HG03039 (cell line): ENCODE results near the gene KCTD5.
"Not testable (repeated sequence)": the region's sequence is repeated elsewhere in the genome, so short reads cannot be mapped to it uniquely, and the experiment has no call there.

Experiments used
- ATAC-seq: cut with Tn5 transposase; IDR thresholded peaks from one replicate; pipeline ENCODE4 v1.9.1; 2021; ENCODE audit warnings: mild to moderate bottlenecking, moderate library complexity; ENCODE audit not compliant: unreplicated experiment

Gene KCTD5

GRCh38 chr16:2721634-2722173, 39.4 kb downstream of the KCTD5 start:
- ATAC-seq = not testable (repeated sequence)

- ATAC-seq = no peak
Measured at GRCh38 chr16:2724088-2724676, 41.9 kb downstream of the KCTD5 start.

GRCh38 chr16:2724816-2725348, 42.6 kb downstream of the KCTD5 start:
- ATAC-seq = no peak

- ATAC-seq = no peak
Measured at GRCh38 chr16:2726923-2727322, 44.6 kb downstream of the KCTD5 start.

- no peak for ATAC-seq
Measured at GRCh38 chr16:2728034-2728433, 45.7 kb downstream of the KCTD5 start.

GRCh38 chr16:2734844-2735515, 52.7 kb downstream of the KCTD5 start:
- no peak for ATAC-seq

- no peak for ATAC-seq
Measured at GRCh38 chr16:2736476-2737237, 54.3 kb downstream of the KCTD5 start.

GRCh38 chr16:2737238-2737605, 54.9 kb downstream of the KCTD5 start:
- ATAC-seq = no peak

- no peak for ATAC-seq
Measured at GRCh38 chr16:2737895-2738418, 55.6 kb downstream of the KCTD5 start.

- no peak for ATAC-seq
Measured at GRCh38 chr16:2738615-2739014, 56.3 kb downstream of the KCTD5 start.

GRCh38 chr16:2739625-2740430, 57.5 kb downstream of the KCTD5 start:
- no peak for ATAC-seq

GRCh38 chr16:2740476-2740875, 58.2 kb downstream of the KCTD5 start:
- ATAC-seq = no peak

GRCh38 chr16:2741168-2741567, 58.8 kb downstream of the KCTD5 start:
- ATAC-seq = no peak

- no peak for ATAC-seq
Measured at GRCh38 chr16:2742323-2743006, 60.1 kb downstream of the KCTD5 start.

- no peak for ATAC-seq
Measured at GRCh38 chr16:2743007-2743810, 60.9 kb downstream of the KCTD5 start.

- no peak for ATAC-seq
Measured at GRCh38 chr16:2744711-2745110, 62.4 kb downstream of the KCTD5 start.

- no peak for ATAC-seq
Measured at GRCh38 chr16:2745116-2745890, 63.0 kb downstream of the KCTD5 start.

GRCh38 chr16:2745961-2746360, 63.6 kb downstream of the KCTD5 start:
- no peak for ATAC-seq
